PC-9 (cell line): ENCODE measurements around the gene LZTS3.

ENCODE experiments used
- EZH2 ChIP-seq: fragments of 200-600 bp; sonication (generic); IDR thresholded peaks from 2 replicates; pipeline ENCODE4 v1.8.0; 2017; ENCODE audit warnings: antibody characterized with exemption, low read depth
- TF ChIP-seq, protein P1 (sequence below): fragments of 200-600 bp; sonication (generic); conservative IDR thresholded peaks from 2 replicates; pipeline ENCODE4 v1.6.1; 2017; ENCODE audit warnings: mixed run types, antibody characterized with exemption, mild to moderate bottlenecking, moderate library complexity

DNA sequence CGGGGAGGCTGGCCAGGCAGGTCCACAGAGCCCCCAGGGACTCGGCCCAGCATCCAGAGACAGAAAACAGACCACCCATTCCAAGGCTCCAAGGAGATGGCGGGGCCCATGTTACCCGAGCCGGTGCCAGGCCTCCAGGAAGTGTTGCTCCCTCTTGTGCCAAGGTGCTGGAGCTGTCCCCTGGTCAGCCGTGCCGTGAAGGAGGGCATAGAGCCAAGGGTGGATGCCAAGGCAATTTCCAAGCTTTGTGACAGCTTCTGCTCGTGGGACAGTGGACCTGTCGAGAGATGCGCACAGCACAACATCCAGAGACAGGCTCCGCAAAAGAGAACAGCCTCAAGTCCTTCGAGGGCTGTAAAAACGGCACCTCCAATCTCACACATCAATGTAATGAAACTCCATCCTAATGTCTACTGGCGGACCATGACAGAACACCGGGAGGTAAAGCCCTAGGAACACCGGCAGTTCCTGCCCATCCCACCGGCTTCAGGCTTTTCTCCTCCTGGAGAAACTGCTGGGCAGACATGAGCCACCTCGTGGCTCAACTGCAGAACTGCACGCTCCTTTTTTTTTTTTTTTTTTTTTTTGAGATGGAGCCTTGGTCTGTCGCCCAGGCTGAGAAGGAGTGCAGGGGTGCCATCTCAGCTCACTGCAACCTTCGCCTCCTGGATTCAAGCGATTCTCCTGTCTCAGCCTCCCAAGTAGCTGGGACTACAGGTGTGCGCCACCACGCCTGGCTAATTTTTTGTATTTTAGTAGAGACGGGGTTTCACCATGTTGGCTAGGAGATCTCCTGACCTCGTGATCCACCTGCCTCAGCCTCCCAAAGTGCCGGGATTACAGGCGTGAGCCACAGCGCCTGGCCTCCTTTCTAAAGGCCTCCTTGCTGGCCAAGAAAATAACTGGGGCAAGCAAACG lies 57.9 kb downstream of the LZTS3 start:
- no peak for TF ChIP-seq EZH2
- TF ChIP-seq, protein P1, sequence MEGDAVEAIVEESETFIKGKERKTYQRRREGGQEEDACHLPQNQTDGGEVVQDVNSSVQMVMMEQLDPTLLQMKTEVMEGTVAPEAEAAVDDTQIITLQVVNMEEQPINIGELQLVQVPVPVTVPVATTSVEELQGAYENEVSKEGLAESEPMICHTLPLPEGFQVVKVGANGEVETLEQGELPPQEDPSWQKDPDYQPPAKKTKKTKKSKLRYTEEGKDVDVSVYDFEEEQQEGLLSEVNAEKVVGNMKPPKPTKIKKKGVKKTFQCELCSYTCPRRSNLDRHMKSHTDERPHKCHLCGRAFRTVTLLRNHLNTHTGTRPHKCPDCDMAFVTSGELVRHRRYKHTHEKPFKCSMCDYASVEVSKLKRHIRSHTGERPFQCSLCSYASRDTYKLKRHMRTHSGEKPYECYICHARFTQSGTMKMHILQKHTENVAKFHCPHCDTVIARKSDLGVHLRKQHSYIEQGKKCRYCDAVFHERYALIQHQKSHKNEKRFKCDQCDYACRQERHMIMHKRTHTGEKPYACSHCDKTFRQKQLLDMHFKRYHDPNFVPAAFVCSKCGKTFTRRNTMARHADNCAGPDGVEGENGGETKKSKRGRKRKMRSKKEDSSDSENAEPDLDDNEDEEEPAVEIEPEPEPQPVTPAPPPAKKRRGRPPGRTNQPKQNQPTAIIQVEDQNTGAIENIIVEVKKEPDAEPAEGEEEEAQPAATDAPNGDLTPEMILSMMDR: peak; percentile 81
